Measurements from ENCODE around the gene ERBB4. TPM values are rescaled to one million over a fixed set of nuclear protein-coding genes. Genes with fewer than 3 reads are reported as not detected.

ERBB4 gene
- polyA plus RNA-seq, 6 donors from 2014 or later: not detected

DNA sequence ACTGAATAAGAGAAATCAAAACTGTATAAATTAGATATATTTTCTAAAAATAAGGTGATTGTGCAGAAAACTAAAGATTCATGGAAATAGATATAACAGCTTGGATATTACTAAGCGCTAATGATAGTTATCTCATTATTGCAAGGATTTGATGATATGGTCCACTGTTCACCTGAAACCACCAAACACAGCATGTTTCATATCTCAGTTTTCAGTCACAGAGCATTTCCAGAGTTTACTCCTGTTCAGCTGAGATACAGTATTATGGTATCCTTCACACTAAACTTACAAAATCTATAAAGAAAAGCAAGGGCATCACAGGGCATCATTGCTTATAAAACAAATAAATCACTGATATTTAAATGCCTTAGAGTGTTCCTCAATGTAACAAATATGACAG lies 591.6 kb downstream of the ERBB4 start:
- no peaks in the 10 kb centered on the region for H3K4me1 Mint-ChIP-seq
- H3K27me3 Mint-ChIP-seq: no peaks in the 10 kb centered on the region
- H3K4me3 Mint-ChIP-seq: no peak overlapping the region

DNA sequence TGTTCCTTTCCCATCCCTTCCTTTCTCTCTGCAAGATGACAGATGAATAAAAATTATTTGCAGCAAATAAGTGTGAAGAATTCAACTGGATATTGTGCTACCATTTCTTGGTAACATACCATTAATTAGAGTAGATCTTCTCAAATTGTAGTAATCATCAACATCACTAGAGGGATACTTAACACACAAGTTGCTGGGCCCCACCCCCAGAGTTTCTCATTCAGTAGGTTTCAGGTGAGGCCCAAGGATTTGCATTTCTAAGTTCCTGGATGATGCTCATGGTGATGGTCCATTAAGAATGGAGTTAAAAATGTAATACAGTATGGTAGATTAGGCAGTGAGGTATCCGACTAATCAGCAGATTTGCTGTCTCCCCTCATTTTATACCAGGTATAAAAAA lies 594.0 kb downstream of the ERBB4 start:
- Mint-ChIP-seq H3K27ac (no peak overlapping the region), H3K27me3 (no peaks in the 10 kb centered on the region), H3K9me3 (peaks cover 0 to 3% (median 0%) of the 10 kb centered on the region in 7 donors), H3K4me3 (no peak overlapping the region), H3K4me1 (no peaks in the 10 kb centered on the region), H3K36me3 (no peaks in the 10 kb centered on the region)
- ATAC-seq (ENCODE audit: low read depth in 2 of 2) (no peak), DNase-seq (no peak)

More for the DNA sequence above, 591.6 kb downstream of the ERBB4 start:
- no peaks in the 10 kb centered on the region for H3K36me3 Mint-ChIP-seq
- no peak for DNase-seq
- no peak for ATAC-seq (ENCODE audit: low read depth in 2 of 2)
- H3K27ac Mint-ChIP-seq: no peak overlapping the region
- H3K9me3 Mint-ChIP-seq: peaks cover 0 to 4% (median 0%) of the 10 kb centered on the region in 7 donors

DNA sequence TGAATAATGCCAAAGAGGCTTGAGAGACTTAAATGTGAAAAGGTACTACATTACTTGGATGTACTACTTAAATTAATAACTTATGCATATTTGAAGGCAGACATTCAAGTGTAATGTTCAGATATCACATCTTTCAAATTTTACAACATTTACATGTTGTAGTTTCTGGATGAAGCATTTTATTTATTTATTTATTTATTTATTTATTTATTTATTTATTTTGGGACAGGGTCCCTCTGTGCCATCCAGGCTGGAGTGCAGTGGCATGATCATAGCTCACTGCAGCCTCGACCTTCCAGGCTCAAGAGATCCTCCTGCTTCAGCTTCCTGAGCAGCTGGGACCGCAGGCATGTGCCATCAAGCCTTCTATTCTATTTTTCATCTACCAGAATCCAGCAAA lies 596.4 kb downstream of the ERBB4 start:
- no peak for DNase-seq
- H3K27me3 Mint-ChIP-seq: no peaks in the 10 kb centered on the region
- H3K9me3 Mint-ChIP-seq: peaks cover 0 to 2% (median 0%) of the 10 kb centered on the region in 7 donors
- ATAC-seq (ENCODE audit: low read depth in 2 of 2): no peak
- H3K36me3 Mint-ChIP-seq: no peaks in the 10 kb centered on the region
- no peaks in the 10 kb centered on the region for H3K4me1 Mint-ChIP-seq
- no peak overlapping the region for H3K27ac Mint-ChIP-seq
- H3K4me3 Mint-ChIP-seq: no peak overlapping the region

DNA sequence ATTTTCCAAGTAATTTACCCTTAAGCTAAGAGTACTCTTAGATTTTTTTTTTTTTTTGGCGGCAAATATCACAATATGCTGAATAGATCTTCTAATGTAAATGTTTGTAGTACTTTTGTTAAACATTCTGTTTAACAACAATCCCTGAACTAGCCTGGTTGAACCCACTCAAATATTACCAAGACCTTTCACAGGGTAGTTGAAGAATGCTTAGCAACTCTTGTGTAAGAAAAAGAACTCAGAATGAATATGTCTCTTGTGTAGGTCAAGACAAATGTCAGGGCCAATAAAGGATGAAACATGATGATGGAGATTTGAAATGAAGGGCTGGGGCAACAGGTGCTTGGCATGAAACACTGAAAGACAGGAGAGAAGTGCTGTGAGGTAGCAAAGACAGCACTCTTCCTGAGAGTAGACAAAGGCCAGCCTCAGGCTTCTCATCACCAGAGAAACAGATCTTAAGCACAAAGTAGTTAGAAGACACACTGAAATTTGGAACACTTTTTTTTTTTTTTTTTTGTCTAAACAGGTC lies 597.3 kb downstream of the ERBB4 start:
- H3K4me3 Mint-ChIP-seq: no peak overlapping the region
- no peaks in the 10 kb centered on the region for H3K27me3 Mint-ChIP-seq

DNA sequence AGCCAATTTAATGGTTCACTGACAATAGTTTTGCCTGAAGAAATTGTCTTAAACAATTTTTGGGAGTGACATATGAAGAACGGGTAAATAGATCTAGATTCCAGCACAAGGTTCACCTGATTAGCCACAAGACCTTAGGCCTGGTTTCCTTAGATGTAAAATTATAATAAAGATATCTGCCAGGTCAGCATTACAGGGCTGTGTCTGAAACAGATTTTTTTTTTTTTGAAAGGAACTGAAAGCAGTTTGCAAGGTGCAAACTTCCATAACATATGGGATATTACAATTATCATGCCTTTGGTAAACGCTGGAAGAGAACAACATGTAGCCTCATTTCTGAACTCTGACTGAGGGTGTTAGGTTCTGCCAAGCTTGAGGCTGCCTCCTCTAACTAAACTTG lies 599.4 kb downstream of the ERBB4 start:
- no peak for ATAC-seq (ENCODE audit: low read depth in 2 of 2)
- no peak overlapping the region for H3K4me3 Mint-ChIP-seq
- no peaks in the 10 kb centered on the region for H3K4me1 Mint-ChIP-seq

More for the DNA sequence above, 597.3 kb downstream of the ERBB4 start:
- Mint-ChIP-seq H3K9me3 (peaks cover 0 to 2% (median 0%) of the 10 kb centered on the region in 7 donors), H3K36me3 (no peaks in the 10 kb centered on the region), H3K4me1 (no peaks in the 10 kb centered on the region), H3K27ac (no peak overlapping the region)
- ATAC-seq (ENCODE audit: low read depth in 2 of 2): no peak
- no peak for DNase-seq

DNA sequence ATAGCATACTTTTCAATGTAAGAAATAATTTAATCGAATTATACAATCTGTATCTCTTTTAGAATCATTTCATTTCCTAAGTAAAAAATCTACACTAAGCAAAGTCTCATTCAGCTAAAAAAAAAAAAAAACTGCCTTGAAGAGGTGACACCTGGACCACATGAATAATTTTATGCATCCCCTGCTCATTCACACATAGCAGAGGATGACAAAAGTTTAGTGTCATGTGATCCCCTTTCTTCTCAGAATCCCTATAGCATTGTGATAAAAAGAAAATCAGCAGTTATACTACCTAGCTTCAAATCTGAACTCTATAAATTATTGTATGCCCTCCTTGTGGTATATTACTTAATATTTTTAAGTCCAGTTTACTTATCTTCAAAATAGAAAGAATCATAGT lies 603.8 kb downstream of the ERBB4 start:
- no peak overlapping the region for H3K27ac Mint-ChIP-seq
- H3K9me3 Mint-ChIP-seq: peaks cover 0 to 2% (median 0%) of the 10 kb centered on the region in 7 donors
- no peaks in the 10 kb centered on the region for H3K27me3 Mint-ChIP-seq
- H3K36me3 Mint-ChIP-seq: no peaks in the 10 kb centered on the region
- ATAC-seq (ENCODE audit: low read depth in 2 of 2) (no peak), DNase-seq (no peak)
- H3K4me1 Mint-ChIP-seq: peaks cover 0 to 6% (median 0%) of the 10 kb centered on the region in 3 donors
- no peak overlapping the region for H3K4me3 Mint-ChIP-seq

More for the DNA sequence above, 599.4 kb downstream of the ERBB4 start:
- Mint-ChIP-seq H3K27me3 (no peaks in the 10 kb centered on the region), H3K27ac (no peak overlapping the region), H3K36me3 (no peaks in the 10 kb centered on the region), H3K9me3 (peaks cover 0 to 2% (median 0%) of the 10 kb centered on the region in 7 donors)
- no peak for DNase-seq

DNA sequence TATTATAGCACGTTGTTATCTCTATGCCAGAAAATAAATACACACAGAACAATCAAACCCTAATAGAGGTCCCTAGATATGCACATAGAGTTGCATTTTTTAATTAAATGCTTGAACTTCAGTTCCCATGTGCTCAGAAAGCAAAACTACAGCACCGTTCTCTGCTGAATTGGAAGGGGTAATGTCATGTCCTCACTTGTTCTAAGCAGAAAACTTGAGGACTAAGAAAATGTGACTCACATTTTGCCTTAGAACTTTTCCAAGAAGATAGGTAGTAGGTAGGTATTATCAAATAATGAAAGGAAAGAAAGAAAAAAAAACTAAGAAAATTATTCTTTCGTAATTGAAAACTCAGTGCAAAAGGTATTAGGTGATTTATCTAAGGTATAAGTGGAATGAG lies 607.3 kb downstream of the ERBB4 start:
- DNase-seq: no peak
- Mint-ChIP-seq H3K9me3 (no peaks in the 10 kb centered on the region), H3K27ac (peak overlapping the region in 1 of 6 donors; percentile 70), H3K27me3 (no peaks in the 10 kb centered on the region), H3K4me3 (no peak overlapping the region), H3K36me3 (no peaks in the 10 kb centered on the region), H3K4me1 (peaks cover 0 to 11% (median 0%) of the 10 kb centered on the region in 3 donors)
- no peak for ATAC-seq (ENCODE audit: low read depth in 2 of 2)

DNA sequence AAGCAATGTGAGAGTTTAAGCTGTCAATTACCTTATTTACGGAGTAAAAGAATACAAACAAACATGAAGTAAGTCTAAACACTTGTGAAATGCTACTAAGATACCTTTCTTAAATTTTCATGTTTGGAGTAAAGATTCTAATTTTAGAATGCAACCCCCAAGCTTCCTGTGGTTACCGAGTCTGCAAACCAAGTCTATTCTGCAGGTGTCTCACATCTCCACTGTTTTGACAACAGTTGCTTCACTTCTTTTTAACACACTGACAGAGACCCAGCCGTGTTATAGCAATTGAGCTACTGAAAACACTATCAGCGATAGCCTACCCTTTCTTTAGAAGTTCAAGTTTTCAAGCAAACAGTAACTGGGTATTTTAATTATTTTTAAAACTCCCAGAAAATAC lies 608.3 kb downstream of the ERBB4 start:
- DNase-seq (no peak), ATAC-seq (ENCODE audit: low read depth in 2 of 2) (no peak)
- H3K27me3 Mint-ChIP-seq: no peaks in the 10 kb centered on the region
- peaks cover 0 to 11% (median 0%) of the 10 kb centered on the region in 3 donors for H3K4me1 Mint-ChIP-seq
- H3K4me3 Mint-ChIP-seq: no peak overlapping the region
- H3K36me3 Mint-ChIP-seq: no peaks in the 10 kb centered on the region
- H3K27ac Mint-ChIP-seq: no peak overlapping the region
- no peaks in the 10 kb centered on the region for H3K9me3 Mint-ChIP-seq

DNA sequence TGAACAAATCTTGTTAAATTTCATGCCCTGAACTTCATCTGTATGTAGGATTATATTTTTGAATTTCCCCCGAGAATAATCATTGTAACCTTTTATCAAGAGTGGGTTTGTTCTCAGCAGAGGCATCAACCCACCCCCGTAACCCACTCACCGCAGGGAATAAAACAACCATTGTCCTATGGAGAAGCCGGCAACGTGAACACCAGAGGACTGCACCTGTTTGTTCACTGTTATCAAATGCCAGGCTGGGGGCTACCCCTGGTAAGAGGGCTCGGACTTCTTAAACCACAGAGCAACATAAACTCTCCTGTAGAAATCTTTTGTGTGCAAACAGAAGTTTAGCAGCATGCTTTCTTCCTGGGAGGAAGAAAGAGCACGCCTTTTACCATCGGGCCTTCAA lies 610.4 kb downstream of the ERBB4 start:
- Mint-ChIP-seq H3K27me3 (no peaks in the 10 kb centered on the region), H3K9me3 (no peaks in the 10 kb centered on the region), H3K4me1 (peaks cover 0 to 11% (median 0%) of the 10 kb centered on the region in 3 donors), H3K4me3 (no peak overlapping the region), H3K27ac (no peak overlapping the region), H3K36me3 (no peaks in the 10 kb centered on the region)
- no peak for ATAC-seq (ENCODE audit: low read depth in 2 of 2)
- DNase-seq: no peak

DNA sequence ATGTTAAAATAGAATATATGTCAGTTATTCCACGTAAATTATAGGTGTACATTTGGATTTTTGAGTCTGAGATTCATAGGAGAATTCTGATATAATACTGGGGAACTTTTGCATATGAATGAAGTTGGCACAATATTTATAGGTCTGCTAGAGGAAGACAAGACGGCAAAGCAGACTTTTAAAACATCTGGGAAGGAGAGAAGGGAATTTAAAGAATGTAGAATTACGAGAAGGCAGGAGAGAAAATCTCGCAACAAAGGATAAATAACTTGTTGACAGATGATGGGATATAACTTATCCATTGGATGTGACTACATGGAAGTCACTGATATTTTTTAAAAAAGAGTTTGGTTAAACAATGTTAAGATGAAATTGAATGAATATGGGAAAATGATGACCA lies 615.6 kb downstream of the ERBB4 start:
- H3K9me3 Mint-ChIP-seq: no peaks in the 10 kb centered on the region
- no peak for DNase-seq
- peaks cover 0 to under 1% (median 0%) of the 10 kb centered on the region in 3 donors for H3K4me1 Mint-ChIP-seq
- H3K27me3 Mint-ChIP-seq: no peaks in the 10 kb centered on the region
- H3K27ac Mint-ChIP-seq: no peak overlapping the region
- no peak overlapping the region for H3K4me3 Mint-ChIP-seq
- no peak for ATAC-seq (ENCODE audit: low read depth in 2 of 2)
- H3K36me3 Mint-ChIP-seq: no peaks in the 10 kb centered on the region

DNA sequence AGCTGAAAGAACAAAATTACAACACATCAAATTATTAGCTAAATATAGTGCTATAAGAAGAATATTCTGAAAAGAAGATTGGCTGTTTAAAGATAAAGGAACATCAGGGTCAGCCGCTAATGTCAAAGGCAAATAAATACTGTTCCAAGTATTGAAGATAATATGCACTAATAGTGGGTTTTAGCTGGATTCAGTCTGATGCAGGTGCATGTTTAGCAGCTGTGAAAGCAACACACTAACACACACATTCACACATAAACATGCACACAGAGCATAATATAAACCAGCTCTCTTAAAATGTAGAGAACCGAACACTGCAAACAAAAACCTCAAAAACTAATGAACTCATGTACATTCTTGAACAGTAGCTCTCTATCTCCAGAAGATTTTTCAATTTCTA lies 634.6 kb downstream of the ERBB4 start:
- no peak for DNase-seq

DNA sequence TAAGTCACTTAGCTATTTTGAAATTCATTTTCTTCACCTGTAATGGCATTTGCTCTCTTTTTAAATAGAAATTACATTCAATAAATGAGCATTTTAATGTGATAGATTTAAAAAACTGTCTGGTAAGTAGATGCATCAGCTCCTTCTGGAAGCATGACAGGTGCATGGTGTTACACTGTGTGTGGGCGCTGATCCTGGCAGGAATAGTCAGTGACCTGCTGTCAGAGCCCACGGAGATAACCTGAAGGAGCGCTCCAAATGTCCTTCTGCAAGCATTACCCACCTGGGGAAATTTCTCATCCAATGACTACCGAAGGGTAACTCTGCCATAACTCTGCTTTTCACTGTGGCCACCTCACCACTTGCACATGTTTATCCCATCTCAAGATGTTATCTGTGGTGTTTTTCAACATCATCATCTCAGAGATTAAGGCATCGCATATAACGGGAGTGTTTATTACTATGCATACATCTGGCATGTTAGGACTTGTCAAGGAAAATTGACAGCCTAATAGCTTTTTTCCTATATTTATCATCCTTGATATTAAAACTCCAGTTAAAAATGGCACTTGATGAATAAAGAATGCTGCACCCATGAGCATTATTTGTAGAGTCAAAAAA lies 637.3 kb downstream of the ERBB4 start:
- Mint-ChIP-seq H3K9me3 (peaks cover 0 to 4% (median 0%) of the 10 kb centered on the region in 7 donors), H3K36me3 (no peaks in the 10 kb centered on the region), H3K27ac (no peak overlapping the region), H3K4me3 (no peak overlapping the region), H3K27me3 (no peaks in the 10 kb centered on the region), H3K4me1 (no peaks in the 10 kb centered on the region)
- DNase-seq: no peak
- ATAC-seq (ENCODE audit: low read depth in 2 of 2): no peak

More for the DNA sequence above, 634.6 kb downstream of the ERBB4 start:
- H3K27me3 Mint-ChIP-seq: no peaks in the 10 kb centered on the region
- H3K4me3 Mint-ChIP-seq: no peak overlapping the region
- ATAC-seq (ENCODE audit: low read depth in 2 of 2): no peak
- H3K27ac Mint-ChIP-seq: no peak overlapping the region
- H3K36me3 Mint-ChIP-seq: no peaks in the 10 kb centered on the region
- H3K9me3 Mint-ChIP-seq: peaks cover 0 to 4% (median 0%) of the 10 kb centered on the region in 7 donors
- no peaks in the 10 kb centered on the region for H3K4me1 Mint-ChIP-seq

DNA sequence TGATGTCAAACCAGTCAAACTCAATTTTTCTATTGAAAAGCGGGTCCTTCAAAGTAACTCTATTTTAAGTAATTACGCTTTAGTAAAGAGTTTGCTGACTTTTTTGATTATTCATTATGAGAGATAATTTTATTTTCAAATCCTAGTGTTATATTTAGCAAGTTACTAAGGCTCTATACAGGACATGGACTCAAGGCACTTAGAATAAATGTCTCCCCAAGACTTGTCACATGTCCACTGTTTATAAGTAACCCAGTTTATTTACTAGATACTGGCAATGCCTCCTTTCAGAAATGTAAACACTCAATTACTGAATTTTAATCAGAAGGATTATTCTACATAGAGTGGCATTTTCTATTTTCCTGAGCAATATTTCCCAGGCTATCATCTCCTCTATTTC lies 638.1 kb downstream of the ERBB4 start:
- DNase-seq: no peak
- Mint-ChIP-seq H3K36me3 (no peaks in the 10 kb centered on the region), H3K9me3 (peaks cover 0 to 5% (median 0%) of the 10 kb centered on the region in 7 donors), H3K4me3 (no peak overlapping the region), H3K27ac (no peak overlapping the region), H3K4me1 (no peaks in the 10 kb centered on the region), H3K27me3 (no peaks in the 10 kb centered on the region)
- ATAC-seq (ENCODE audit: low read depth in 2 of 2): no peak

DNA sequence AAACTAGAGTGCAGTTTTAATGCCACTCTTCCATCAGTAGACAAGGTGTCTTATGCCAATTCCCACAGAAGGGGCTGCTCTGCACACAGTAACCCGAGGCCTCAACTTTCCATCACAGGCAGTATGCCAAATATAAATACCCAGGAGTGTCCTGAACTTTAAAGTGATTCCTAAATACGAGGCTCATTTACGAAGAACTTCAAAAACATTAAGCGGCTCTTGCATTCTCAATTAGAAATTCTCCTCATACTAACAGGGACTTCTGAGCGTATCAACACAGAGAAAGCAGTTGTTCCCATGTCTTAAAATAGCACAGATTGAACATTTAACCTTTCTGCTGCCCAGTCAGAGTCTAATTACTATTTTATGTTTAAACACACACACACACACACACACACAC lies 638.6 kb downstream of the ERBB4 start:
- Mint-ChIP-seq H3K36me3 (no peaks in the 10 kb centered on the region), H3K4me3 (no peak overlapping the region), H3K4me1 (no peaks in the 10 kb centered on the region), H3K27me3 (no peaks in the 10 kb centered on the region), H3K27ac (no peak overlapping the region), H3K9me3 (peaks cover 0 to 5% (median 0%) of the 10 kb centered on the region in 7 donors)
- no peak for ATAC-seq (ENCODE audit: low read depth in 2 of 2)
- DNase-seq: no peak

All from naive B cell (primary cell).